ENCODE results near the gene TANGO6.
"Not testable (repeated sequence)": the region's sequence is repeated elsewhere in the genome, so short reads cannot be mapped to it uniquely, and the experiment has no call there.

The TANGO6 gene

GRCh38 chr16:69119536-69119935 is 276.2 kb downstream of the TANGO6 start:
- no peak for DNase-seq (ENCODE audit: low spot score)

DNA sequence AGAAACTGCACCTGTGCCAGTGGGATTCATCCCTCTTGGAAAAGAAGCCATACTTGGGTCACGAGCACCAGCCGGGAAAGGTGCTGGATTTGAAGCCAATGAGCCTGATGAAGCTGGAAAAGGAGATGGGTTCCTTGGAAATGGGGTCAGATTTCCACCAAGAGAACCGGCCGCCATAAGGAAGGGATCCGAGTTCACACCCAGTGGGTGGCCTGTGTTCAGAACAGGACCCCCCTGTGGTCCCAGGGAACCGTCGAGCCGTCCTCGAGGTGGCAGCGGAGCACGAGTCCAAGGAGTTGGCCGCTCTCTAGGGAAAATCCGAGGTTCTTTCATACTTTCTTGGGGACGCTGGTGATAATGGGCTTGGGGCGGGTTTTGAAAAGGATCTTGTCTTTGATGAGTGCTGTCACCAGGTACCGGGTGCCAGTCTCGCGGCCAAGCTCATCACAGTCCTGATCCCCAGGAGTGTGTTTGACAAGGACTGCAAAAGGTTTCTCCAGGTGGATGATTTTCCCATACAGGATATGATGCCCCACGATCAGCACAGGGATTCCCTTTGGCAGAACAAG is 276.8 kb downstream of the TANGO6 start:
- no peak for DNase-seq (ENCODE audit: low spot score)

- DNase-seq (ENCODE audit: low spot score): peak; percentile 71
These were observed 280.6 kb downstream of the TANGO6 start for GRCh38 chr16:69123910-69124309.

DNA sequence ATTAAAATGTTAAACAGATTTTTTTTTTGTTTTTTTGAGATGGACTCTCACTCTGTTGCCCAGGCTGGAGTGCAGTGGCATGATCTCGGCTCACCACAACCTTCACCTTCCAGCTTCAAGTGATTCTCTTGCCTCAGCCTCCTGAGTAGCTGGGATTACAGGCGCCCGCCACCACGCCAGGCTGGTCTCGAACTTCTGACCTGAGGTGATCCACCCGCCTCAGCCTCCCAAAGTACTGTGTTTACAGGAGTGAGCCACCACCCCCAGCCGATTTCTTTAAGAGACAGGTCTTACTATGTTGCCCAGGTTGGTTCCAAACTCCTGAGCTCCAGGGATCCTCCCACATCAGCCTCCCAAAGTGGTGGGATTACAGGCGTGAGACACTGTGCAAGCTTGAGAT is 281.1 kb downstream of the TANGO6 start:
- DNase-seq (ENCODE audit: low spot score): not testable (repeated sequence)

GRCh38 chr16:69124961-69125360 is 281.6 kb downstream of the TANGO6 start:
- DNase-seq (ENCODE audit: low spot score): not testable (repeated sequence)

- no peak for DNase-seq (ENCODE audit: low spot score)
These were observed 282.9 kb downstream of the TANGO6 start for GRCh38 chr16:69126221-69126620.

- not testable (repeated sequence) for DNase-seq (ENCODE audit: low spot score)
These were observed 283.5 kb downstream of the TANGO6 start for GRCh38 chr16:69126801-69127200.

DNA sequence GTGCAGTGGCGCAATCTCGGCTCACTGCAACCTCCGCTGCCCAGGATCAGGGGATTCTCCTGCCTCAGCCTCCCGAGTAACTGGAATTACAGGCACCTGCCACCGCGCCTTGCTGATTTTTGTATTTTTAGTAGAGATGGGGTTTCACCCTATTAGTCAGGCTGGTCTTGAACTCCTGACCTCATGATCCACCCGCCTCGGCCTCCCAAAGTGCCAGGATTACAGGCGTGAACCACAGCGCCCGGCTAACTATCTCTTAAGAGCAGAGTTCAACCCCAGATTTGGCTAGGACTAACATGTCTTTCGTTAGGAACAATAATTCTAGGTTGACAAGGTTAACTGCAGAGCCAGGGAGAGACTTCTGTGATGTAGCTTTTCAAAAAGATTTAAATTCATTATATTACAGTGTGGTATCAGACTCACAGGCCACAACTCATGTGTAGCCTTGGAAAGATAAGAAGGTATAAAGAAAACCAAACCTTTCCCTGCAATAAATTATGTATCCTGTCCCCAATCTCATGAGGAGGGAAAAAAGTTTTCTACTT is 284.7 kb downstream of the TANGO6 start:
- no peak for DNase-seq (ENCODE audit: low spot score)

DNA sequence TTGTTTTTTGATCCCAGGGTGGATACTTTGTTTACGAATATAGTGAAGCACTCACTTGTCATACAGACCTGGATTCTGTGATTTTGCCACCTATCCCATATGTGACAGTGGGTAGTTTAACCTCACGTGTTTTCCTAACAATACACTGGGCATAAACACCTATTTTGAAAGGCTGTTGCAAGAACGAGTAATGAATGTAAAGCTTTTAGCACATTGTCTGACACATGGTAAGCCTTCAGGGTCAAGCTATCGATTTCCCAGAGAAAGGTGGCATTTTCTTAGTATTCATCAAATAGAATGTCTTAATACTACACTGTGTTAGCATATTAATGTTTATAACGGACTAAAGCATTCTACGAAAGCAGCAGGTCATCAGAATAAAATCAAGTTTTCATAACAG is 287.1 kb downstream of the TANGO6 start:
- DNase-seq (ENCODE audit: low spot score): no peak

DNA sequence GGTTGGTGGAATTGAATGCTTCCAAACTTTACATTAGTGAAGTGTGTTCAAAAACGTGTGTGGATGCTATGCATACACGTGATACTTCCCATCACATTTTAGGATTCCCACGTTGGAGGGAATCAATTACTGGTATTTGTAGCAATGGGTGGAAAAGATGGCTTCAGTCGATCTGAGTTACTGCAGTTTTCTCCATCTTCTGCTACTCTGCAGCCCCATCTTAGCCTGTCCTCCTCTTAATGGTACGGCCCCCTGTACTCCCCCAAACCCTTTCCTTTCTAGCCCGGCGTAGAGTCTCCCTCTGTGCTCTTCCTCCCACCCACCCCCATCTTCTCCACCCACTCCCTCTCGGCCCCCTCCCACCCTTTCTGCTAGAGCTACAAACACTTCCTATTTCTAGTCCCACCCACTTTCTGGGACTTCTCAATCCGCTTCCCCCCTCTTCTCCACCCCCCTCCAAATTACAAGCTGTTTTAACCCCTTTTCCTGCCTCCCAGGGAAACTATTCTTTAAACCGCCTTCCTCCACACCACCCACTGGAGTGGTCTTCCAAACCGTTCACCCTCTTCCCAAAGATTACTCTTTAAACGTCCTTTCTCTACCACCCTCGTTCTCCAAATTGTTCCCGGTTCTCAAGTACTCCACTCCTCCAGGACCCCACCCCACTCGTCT is 288.0 kb downstream of the TANGO6 start:
- peak; percentile 65 for DNase-seq (ENCODE audit: low spot score)

- DNase-seq (ENCODE audit: low spot score): peak; percentile 87
These were observed 288.6 kb downstream of the TANGO6 start for GRCh38 chr16:69131839-69132423.

- peak; percentile 90 for DNase-seq (ENCODE audit: low spot score)
These were observed 289.3 kb downstream of the TANGO6 start, which contains the start of the genes CHTF8 and UTP4 for GRCh38 chr16:69132424-69133252. Gene CHTF8, minus strand, starts transcription at chr16:69132588. Its CDS starts 11,130 bp downstream, at chr16:69121458. Gene UTP4, plus strand, starts transcription at chr16:69132649. Its CDS starts 811 bp downstream, at chr16:69133460.

DNA sequence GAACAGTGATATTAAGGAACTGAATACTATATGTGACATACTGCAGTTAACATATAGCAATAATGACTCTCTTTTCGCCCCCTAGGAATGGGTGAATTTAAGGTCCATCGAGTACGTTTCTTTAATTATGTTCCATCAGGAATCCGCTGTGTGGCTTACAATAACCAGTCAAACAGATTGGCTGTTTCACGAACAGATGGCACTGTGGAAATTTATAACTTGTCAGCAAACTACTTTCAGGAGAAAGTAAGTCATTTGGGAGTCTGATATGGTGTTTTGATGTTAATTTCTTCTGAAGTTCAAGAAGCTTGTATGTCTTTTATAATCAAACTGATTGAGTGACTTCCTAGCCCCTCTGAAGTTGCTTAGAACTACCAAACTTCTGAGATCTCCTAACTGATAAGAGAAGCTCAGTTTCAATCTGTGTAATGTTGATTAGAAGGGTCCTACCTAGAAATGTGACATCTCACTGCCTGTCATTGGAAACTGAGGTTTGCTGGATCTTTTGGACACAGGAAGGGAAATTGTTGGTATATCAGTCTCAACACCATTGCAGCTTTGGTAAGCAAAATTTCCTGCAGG is 290.1 kb downstream of the TANGO6 start:
- DNase-seq (ENCODE audit: low spot score): no peak
